Adrenal gland (tissue), 12 donors: Measurements from ENCODE around the gene CDC42EP4. TPM values are rescaled to one million over a fixed set of nuclear protein-coding genes. Genes with fewer than 3 reads are reported as not detected.

Source experiments
- DNase-seq, 7 donors: peaks; one replicate each; pipeline ENCODE4 v3.0.0-alpha.2; 2019 to 2020
- H3K27ac ChIP-seq, 5 donors: fragments of 200-600 bp; sonication (generic) in 4 of 5; 1 replicate in 3 of 5; 2 replicates in 2 of 5; pipeline versions ENCODE4 v1.5.1 to v1.8.0; 2016 to 2020; ENCODE audit warnings: mild to moderate bottlenecking in 1 of 5
- H3K27me3 ChIP-seq: fragments of 200-600 bp; 2 replicates; pipeline ENCODE4 v1.8.0; 2021
- H3K36me3 ChIP-seq, 2 donors: fragments of 200-600 bp; replicated peaks in 1 of 2; 1 replicate in 1 of 2; 2 replicates in 1 of 2; pipeline versions ENCODE4 v1.5.1 to v1.8.0; 2018 to 2022
- H3K4me1 ChIP-seq, 2 donors: fragments of 200-600 bp; replicated peaks in 1 of 2; 1 replicate in 1 of 2; 2 replicates in 1 of 2; pipeline versions ENCODE4 v1.5.1 to v1.8.0; 2018 to 2021
- H3K4me3 ChIP-seq, 4 donors: fragments of 200-600 bp; sonication (generic) in 3 of 4; one replicate each; pipeline ENCODE4 v1.5.1; 2016 to 2018
- H3K9me3 ChIP-seq, 3 donors: fragments of 200-600 bp; sonication (generic) in 1 of 3; replicated peaks in 1 of 3; 1 replicate in 2 of 3; 2 replicates in 1 of 3; pipeline versions ENCODE4 v1.5.1 to v1.8.0; 2016 to 2021
- POLR2A ChIP-seq, 2 donors: fragments of 450-650 bp; IDR thresholded peaks; one replicate each; pipeline ENCODE4 v1.6.1; 2017; ENCODE audit warnings: antibody characterized with exemption in 2 of 2, mild to moderate bottlenecking in 2 of 2, moderate library complexity in 1 of 2
- WGBS, 4 donors: extraction: QIAGEN DNeasy Blood & Tissue Kit in 2 of 4; methylation state at CpG; one replicate each; pipeline versions ENCODE4 v1.1.5 to v1.1.7; 2013 to 2017; 5-methylcytosine and 5-hydroxymethylcytosine counted together
- intact Hi-C, 2 donors: fragments of 100-400 bp; cut with DNase I; formaldehyde crosslinking; loops; one replicate each; pipeline versions ENCODE4 v1.14.1 to v1.15.0; 2022 to 2023
- polyA plus RNA-seq, 3 donors: library from polyadenylated mRNA; stranded (reverse); fragments of 200-250 nt in 2 of 3; fragments of 350-450 nt in 1 of 3; fragmentation: Illumina TruSeq in 1 of 3; extraction: RNeasy Lipid Tissue Mini Kit (QIAGEN cat#74804) in 1 of 3; gene quantifications; one replicate each; pipeline ENCODE4 v1.2.3, GENCODE V29; 2013 to 2014
- total RNA-seq, 9 donors: library from RNA; depleted of rRNA in 4 of 9; stranded (reverse); fragments of >200 nt in 4 of 9; fragments of 120-200 nt in 1 of 9; fragmentation: NEBNext Ultra II Directional in 1 of 9; extraction: Animal tissue kit (Norgen Biotek cat#: 25700) in 1 of 9; gene quantifications; one replicate each; pipeline versions ENCODE4 v1.1.0 to v1.2.4, GENCODE V29; 2013 to 2023
- TF ChIP-seq, protein P1 (sequence below), 6 experiments: fragments of 450-650 bp in 4 of 6; fragments of 200-600 bp in 2 of 6; sonication (generic) in 1 of 6; IDR thresholded peaks; 1 replicate in 5 of 6; 2 replicates in 1 of 6; pipeline versions ENCODE4 v1.5.1 to v1.8.0; 2016 to 2021; ENCODE audit warnings: antibody characterized with exemption in 6 of 6, mild to moderate bottlenecking in 2 of 6, moderate library complexity in 1 of 6
- donor health status: healthy with polysubstance abuse.
- donor health status: Bipolar disorder and iron deficiency.
- donor health status: DM: yes; HTN: yes; CAD: no.
- donor health status: DM: no; HTN: no; CAD: no.
- donor health status: DM: no; HTN: no; CAD: no.
- donor health status: DM: yes; HTN: yes; CAD: no.

Gene CDC42EP4
- total and polyA plus RNA-seq, 12 donors = 24.4 to 172 (median 96.5) TPM

DNA sequence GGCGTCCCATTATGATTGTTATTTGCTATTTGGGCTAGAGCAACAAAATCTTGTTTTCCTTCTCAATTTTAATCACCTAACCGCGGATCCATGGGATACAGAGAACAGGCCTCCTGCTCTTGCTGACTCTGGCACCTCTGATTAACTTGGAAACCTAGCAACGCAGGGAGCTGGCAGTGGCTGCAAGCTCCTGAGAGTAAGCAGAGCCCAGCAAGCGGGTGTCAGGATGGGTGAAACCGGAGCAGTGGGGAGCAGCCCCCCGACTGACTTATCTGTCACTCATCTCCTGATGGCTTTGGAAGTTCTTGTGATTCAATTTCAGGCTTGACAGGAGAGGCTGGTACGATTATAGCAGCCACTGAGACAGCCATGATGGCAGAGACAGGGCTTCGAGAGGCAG, 45.5 kb upstream of the CDC42EP4 start:
- peaks cover 0 to 10% of the 10 kb centered on the region in 2 donors for H3K4me1 ChIP-seq
- no peaks in the 10 kb centered on the region for H3K27me3 ChIP-seq
- intact Hi-C loops = no loop called here
- DNase-seq = peak in 1 of 7 donors; percentile 92
- TF ChIP-seq, protein P1, sequence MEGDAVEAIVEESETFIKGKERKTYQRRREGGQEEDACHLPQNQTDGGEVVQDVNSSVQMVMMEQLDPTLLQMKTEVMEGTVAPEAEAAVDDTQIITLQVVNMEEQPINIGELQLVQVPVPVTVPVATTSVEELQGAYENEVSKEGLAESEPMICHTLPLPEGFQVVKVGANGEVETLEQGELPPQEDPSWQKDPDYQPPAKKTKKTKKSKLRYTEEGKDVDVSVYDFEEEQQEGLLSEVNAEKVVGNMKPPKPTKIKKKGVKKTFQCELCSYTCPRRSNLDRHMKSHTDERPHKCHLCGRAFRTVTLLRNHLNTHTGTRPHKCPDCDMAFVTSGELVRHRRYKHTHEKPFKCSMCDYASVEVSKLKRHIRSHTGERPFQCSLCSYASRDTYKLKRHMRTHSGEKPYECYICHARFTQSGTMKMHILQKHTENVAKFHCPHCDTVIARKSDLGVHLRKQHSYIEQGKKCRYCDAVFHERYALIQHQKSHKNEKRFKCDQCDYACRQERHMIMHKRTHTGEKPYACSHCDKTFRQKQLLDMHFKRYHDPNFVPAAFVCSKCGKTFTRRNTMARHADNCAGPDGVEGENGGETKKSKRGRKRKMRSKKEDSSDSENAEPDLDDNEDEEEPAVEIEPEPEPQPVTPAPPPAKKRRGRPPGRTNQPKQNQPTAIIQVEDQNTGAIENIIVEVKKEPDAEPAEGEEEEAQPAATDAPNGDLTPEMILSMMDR (IDR thresholded peaks at IDR 0.05) = no peak
- no peak for TF ChIP-seq POLR2A (IDR thresholded peaks at IDR 0.05)
- WGBS, 4 donors = 69 to 91% (median 83%) methylated on average over 8 to 9 of the region's 9 CpGs
- H3K4me3 ChIP-seq = no peak overlapping the region
- no peaks in the 10 kb centered on the region for H3K36me3 ChIP-seq
- H3K27ac ChIP-seq = peak overlapping the region in 1 of 5 donors; percentile 69
- no peaks in the 10 kb centered on the region for H3K9me3 ChIP-seq

DNA sequence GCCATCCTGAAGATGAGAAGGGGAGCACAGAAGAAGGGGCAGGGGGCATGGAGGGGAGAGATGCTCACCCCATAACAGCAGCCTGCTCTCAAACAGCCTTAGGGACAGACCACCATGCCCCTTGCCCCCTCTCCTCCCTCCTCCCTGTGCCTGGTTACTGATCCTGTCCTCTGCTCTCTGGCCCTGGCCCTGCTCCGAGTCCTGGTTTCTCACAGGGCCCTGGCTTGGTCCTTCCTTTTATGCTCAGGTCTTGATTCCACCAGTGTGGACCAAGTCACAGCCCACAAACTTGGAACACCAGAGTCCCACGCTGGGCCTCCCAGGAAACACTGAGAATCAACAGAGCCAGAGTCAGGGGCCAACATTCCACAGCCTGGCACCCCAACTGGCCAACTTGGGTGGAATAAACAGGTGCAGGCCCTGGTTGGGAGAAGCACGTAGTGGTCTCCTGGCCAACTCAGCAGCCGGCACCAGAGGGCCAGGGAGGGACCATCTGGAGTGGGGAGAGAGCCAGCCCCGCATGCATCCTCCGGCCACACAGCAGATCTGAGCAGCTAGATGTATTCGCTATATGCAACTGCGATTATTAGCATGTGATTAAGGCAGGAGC, 44.9 kb upstream of the CDC42EP4 start:
- no peak for TF ChIP-seq POLR2A (IDR thresholded peaks at IDR 0.05)
- TF ChIP-seq, protein P1 (IDR thresholded peaks at IDR 0.05) = no peak
- Histone ChIP-seq H3K4me3 (no peak overlapping the region), H3K4me1 (peaks cover 0 to 10% of the 10 kb centered on the region in 2 donors), H3K36me3 (no peaks in the 10 kb centered on the region), H3K27ac (peak overlapping the region in 1 of 5 donors; percentile 69), H3K9me3 (no peaks in the 10 kb centered on the region), H3K27me3 (no peaks in the 10 kb centered on the region)
- WGBS, 4 donors = 79 to 94% (median 87%) methylated on average over 6 to 8 of the region's 8 CpGs
- no peak for DNase-seq
- intact Hi-C loops = no loop called here

GRCh38 chr17:73354423-73355284, 42.9 kb upstream of the CDC42EP4 start:
- intact Hi-C loops = no loop called here
- 81 to 96% (median 91%) methylated on average over 11 to 21 of the region's 21 CpGs for WGBS, 4 donors
- H3K27ac ChIP-seq = no peak overlapping the region

GRCh38 chr17:73352261-73352660, 40.5 kb upstream of the CDC42EP4 start:
- Histone ChIP-seq H3K27ac (no peak overlapping the region), H3K9me3 (no peaks in the 10 kb centered on the region), H3K27me3 (no peaks in the 10 kb centered on the region), H3K4me3 (no peak overlapping the region), H3K36me3 (no peaks in the 10 kb centered on the region), H3K4me1 (peaks cover 0 to 10% of the 10 kb centered on the region in 2 donors)
- no peak for TF ChIP-seq POLR2A (IDR thresholded peaks at IDR 0.05)
- TF ChIP-seq, protein P1 (IDR thresholded peaks at IDR 0.05) = no peak
- intact Hi-C loops = no loop called here
- DNase-seq = no peak
- WGBS, 4 donors = 89 to 93% (median 93%) methylated on average over 11 to 13 of the region's 13 CpGs

More at GRCh38 chr17:73354423-73355284, 42.9 kb upstream of the CDC42EP4 start:
- H3K9me3 ChIP-seq = no peaks in the 10 kb centered on the region
- peaks cover 0 to 10% of the 10 kb centered on the region in 2 donors for H3K4me1 ChIP-seq
- H3K27me3 ChIP-seq = no peaks in the 10 kb centered on the region
- TF ChIP-seq POLR2A (IDR thresholded peaks at IDR 0.05) = no peak
- TF ChIP-seq, protein P1 (IDR thresholded peaks at IDR 0.05) = no peak
- no peaks in the 10 kb centered on the region for H3K36me3 ChIP-seq
- DNase-seq = no peak
- no peak overlapping the region for H3K4me3 ChIP-seq
